A549 treated with Hydrocortisone at 1 μM for 4 hours (cell line): ENCODE measurements around the gene SPRED2. TPM values are rescaled to one million over a fixed set of nuclear protein-coding genes. Genes with fewer than 3 reads are reported as not detected.

ENCODE experiments used
- total RNA-seq: library from RNA; stranded (reverse); fragments of 200-300 nt; extraction: Qiagen RNA extraction; gene quantifications from 5 replicates; pipeline ENCODE4 v1.2.3, GENCODE V29; 2022

SPRED2 gene
- total RNA-seq = 33.3 to 36.9 TPM (median 34.0 TPM) in 5 replicates

GRCh38 chr2:65432227-65433190 lies at the start of gene SPRED2:
Gene SPRED2 (minus strand): TSS chr2:65432599. CDS start chr2:65431987, 612 bp downstream.

Other genes starting within 250 kb of the SPRED2 start
- gene ACTR2, start 204.8 kb downstream of the SPRED2 start, total RNA-seq = 134 to 214 TPM (median 169 TPM) in 5 replicates